Activated naive CD8-positive, alpha-beta T cell treated with anti-CD3 and anti-CD28 coated beads, Interleukin-2, amount 50 U/mL, for 24 hours (primary cell): ENCODE measurements around the gene RCC1.
"Not testable (repeated sequence)": the region's sequence is repeated elsewhere in the genome, so short reads cannot be mapped to it uniquely, and the experiment has no call there.

ENCODE experiments used
- ATAC-seq: fragments of 150-1000 bp; cut with Tn5 transposase; one replicate; pipeline ENCODE4 v1.10.0; 2021
- DNase-seq: peaks from one replicate; pipeline ENCODE4 v3.0.0; 2021
- H3K27ac Mint-ChIP-seq: one replicate; pipeline ENCODE4 v1.8.0; 2021; ENCODE audit warnings: mild to moderate bottlenecking, mixed read lengths
- H3K27me3 Mint-ChIP-seq: one replicate; pipeline ENCODE4 v1.8.0; 2021; ENCODE audit warnings: mixed read lengths
- H3K36me3 Mint-ChIP-seq: one replicate; pipeline ENCODE4 v1.8.0; 2021; ENCODE audit warnings: low read depth, mixed read lengths
- H3K4me1 Mint-ChIP-seq: one replicate; pipeline ENCODE4 v1.8.0; 2021; ENCODE audit warnings: mixed read lengths
- H3K4me3 Mint-ChIP-seq: one replicate; pipeline ENCODE4 v1.8.0; 2021; ENCODE audit warnings: mild to moderate bottlenecking, moderate library complexity, mixed read lengths
- H3K9me3 Mint-ChIP-seq: one replicate; pipeline ENCODE4 v1.8.0; 2021; ENCODE audit warnings: mixed read lengths

Gene RCC1

GRCh38 chr1:28579401-28579800 is 73.6 kb downstream of the RCC1 start:
- Mint-ChIP-seq H3K27me3 (peaks cover 2% of the 10 kb centered on the region), H3K36me3 (peaks cover 51% of the 10 kb centered on the region), H3K4me1 (peaks cover 30% of the 10 kb centered on the region), H3K4me3 (peak overlapping the region; percentile 96), H3K9me3 (no peaks in the 10 kb centered on the region), H3K27ac (peak overlapping the region; percentile 96)
- DNase-seq, result no peak
- no peak for ATAC-seq

- peaks cover 2% of the 10 kb centered on the region for H3K27me3 Mint-ChIP-seq
- DNase-seq, result no peak
- ATAC-seq, result peak; percentile 4
Observed at GRCh38 chr1:28580722-28581530, 75.1 kb downstream of the RCC1 start.

DNA sequence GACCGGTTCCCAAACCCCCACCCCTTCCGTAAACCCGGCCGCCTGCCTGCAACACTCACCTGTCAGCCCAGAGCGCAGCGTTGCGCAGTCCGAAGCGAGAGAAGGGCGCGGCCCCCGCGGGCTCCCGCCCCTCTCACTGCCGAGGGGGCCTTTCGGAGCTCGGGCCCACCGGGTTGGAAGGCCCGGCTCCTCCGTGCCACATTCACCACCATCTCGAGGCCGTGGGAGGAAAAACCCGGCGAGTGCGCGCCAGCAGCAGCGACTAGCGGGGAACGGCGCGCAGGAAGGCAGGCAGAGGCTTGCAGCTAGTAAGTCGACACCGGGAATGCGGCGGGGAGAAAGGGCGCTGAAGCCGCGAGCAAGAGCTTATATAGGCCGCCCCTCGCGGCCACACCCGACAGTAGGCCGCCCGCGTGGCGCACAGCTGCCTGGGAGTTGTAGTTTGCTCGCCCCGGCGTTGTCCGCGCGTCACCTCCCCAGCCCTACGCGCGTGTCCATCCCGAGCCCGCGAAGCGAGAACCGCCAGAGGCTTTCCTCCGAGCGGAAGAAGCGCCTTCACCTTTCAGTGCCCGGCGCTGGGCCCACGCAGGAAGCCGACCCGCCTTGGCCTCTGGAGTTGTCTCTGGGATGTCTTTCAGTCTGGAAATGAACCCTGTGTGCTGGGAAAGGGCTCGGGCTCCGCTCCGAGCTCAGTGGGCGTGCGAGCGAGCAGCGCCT is 75.8 kb downstream of the RCC1 start:
- Mint-ChIP-seq H3K27ac (peak overlapping the region; percentile 96), H3K4me1 (peaks cover 30% of the 10 kb centered on the region), H3K36me3 (peaks cover 51% of the 10 kb centered on the region), H3K4me3 (peak overlapping the region; percentile 96), H3K9me3 (no peaks in the 10 kb centered on the region), H3K27me3 (peaks cover 2% of the 10 kb centered on the region)
- ATAC-seq, result peak; percentile 88
- peak; percentile 95 for DNase-seq

More at GRCh38 chr1:28580722-28581530, 75.1 kb downstream of the RCC1 start:
- no peaks in the 10 kb centered on the region for H3K9me3 Mint-ChIP-seq
- peaks cover 51% of the 10 kb centered on the region for H3K36me3 Mint-ChIP-seq
- peak overlapping the region; percentile 96 for H3K27ac Mint-ChIP-seq
- H3K4me1 Mint-ChIP-seq, result peaks cover 30% of the 10 kb centered on the region
- peak overlapping the region; percentile 96 for H3K4me3 Mint-ChIP-seq

- ATAC-seq, result no peak
- Mint-ChIP-seq H3K36me3 (peaks cover 47% of the 10 kb centered on the region), H3K9me3 (no peaks in the 10 kb centered on the region), H3K4me3 (peak overlapping the region; percentile 96), H3K4me1 (peaks cover 30% of the 10 kb centered on the region), H3K27me3 (peaks cover 2% of the 10 kb centered on the region), H3K27ac (peak overlapping the region; percentile 96)
- DNase-seq, result no peak
Observed at GRCh38 chr1:28582248-28582615, 76.4 kb downstream of the RCC1 start.

GRCh38 chr1:28586585-28587391 is 80.9 kb downstream of the RCC1 start:
- not testable (repeated sequence) for H3K4me1 Mint-ChIP-seq, H3K27ac Mint-ChIP-seq, H3K27me3 Mint-ChIP-seq, H3K9me3 Mint-ChIP-seq, ATAC-seq, DNase-seq, H3K4me3 Mint-ChIP-seq, H3K36me3 Mint-ChIP-seq
